A549 treated with CORT108297 at 1 μM for 4 hours (cell line): ENCODE measurements around the gene BRDT. TPM values are rescaled to one million over a fixed set of nuclear protein-coding genes. Genes with fewer than 3 reads are reported as not detected.

Experiments used
- total RNA-seq: library from RNA; stranded (reverse); fragments of 200-300 nt; extraction: Qiagen RNA extraction; gene quantifications from 5 replicates; pipeline ENCODE4 v1.2.3, GENCODE V29; 2022

BRDT gene
- not detected in 5 replicates for total RNA-seq

GRCh38 chr1:91949356-91949699 lies at the start of gene BRDT:
Gene BRDT (plus strand): TSS chr1:91949401. CDS start chr1:91962755, 13,354 bp downstream.

Other genes starting within 250 kb of the BRDT start
- 2.7 to 3.5 TPM (median 3.2 TPM) in 5 replicates for gene TGFBR3, start 63.2 kb upstream of the BRDT start, total RNA-seq
- gene EPHX4, start 80.6 kb downstream of the BRDT start, total RNA-seq, result 0.51 to 0.89 TPM (median 0.60 TPM) in 5 replicates
- gene SETSIP, start 126.0 kb downstream of the BRDT start, total RNA-seq, result not detected in 5 replicates
- gene BTBD8, start 130.9 kb downstream of the BRDT start, total RNA-seq, result 0.35 to 0.77 TPM (median 0.64 TPM) in 5 replicates